Endothelial cell of umbilical vein (primary cell): Measurements from ENCODE around the gene KIF25. TPM values are rescaled to one million over a fixed set of nuclear protein-coding genes. Genes with fewer than 3 reads are reported as not detected.

Experiments
- BruUV-seq: library from RNA; stranded (reverse); fragments of 400-500 nt; replicated peaks from 2 replicates; lab custom pipeline; 2021; lab: Mats Ljungman, UMichigan
- CTCF ChIA-PET: fragments of 300-600, 350-600 bp; sonication (Branson Sonifier 250); formaldehyde crosslinking; loops from one replicate; lab custom pipeline; 2021; ENCODE audit warnings: antibody characterized with exemption, inconsistent platforms; lab: Charles Lee
- POLR2A ChIA-PET: fragments of 300-600, 350-600 bp; sonication (Branson Sonifier 250); formaldehyde crosslinking; loops from one replicate; lab custom pipeline; 2021; ENCODE audit warnings: antibody characterized with exemption, inconsistent platforms; lab: Charles Lee
- DNase-seq: peaks from one replicate; pipeline ENCODE4 v3.0.0-alpha.2; 2011; ENCODE audit warnings: low read depth, low spot score
- FAIRE-seq: peaks from 2 replicates; lab custom pipeline; 2011; peaks lifted over from hg19 to GRCh38; lab: Jason Lieb, UNC
- H2AFZ ChIP-seq: 2 replicates; pipeline ENCODE4 v1.6.0; 2012; ENCODE audit warnings: low read depth, low read length, control low read depth, inconsistent platforms
- H3K27ac ChIP-seq: 2 replicates; pipeline ENCODE4 v1.5.1; 2011; ENCODE audit warnings: low read depth, mild to moderate bottlenecking, control low read depth, low read length, moderate library complexity; ENCODE audit not compliant: insufficient read depth
- H3K27me3 ChIP-seq, 2 experiments: 2 replicates each; pipeline versions ENCODE4 v1.6.0 to v1.6.1; 2011; ENCODE audit warnings: low read length in 2 of 2, mixed read lengths in 1 of 2; ENCODE audit not compliant: control insufficient read depth in 2 of 2, insufficient read depth in 2 of 2
- H3K36me3 ChIP-seq, 2 experiments: 2 replicates in 1 of 2; 3 replicates in 1 of 2; pipeline ENCODE4 v1.5.1; 2011; ENCODE audit warnings: low read length in 2 of 2, mild to moderate bottlenecking in 1 of 2, moderate library complexity in 1 of 2; ENCODE audit not compliant: control insufficient read depth in 2 of 2, insufficient read depth in 2 of 2; ENCODE audit errors: extremely low read depth in 1 of 2
- H3K4me1 ChIP-seq: 3 replicates; pipeline ENCODE4 v1.5.1; 2011; ENCODE audit warnings: mild to moderate bottlenecking, low read length; ENCODE audit not compliant: control insufficient read depth, insufficient read depth; ENCODE audit errors: extremely low read depth
- H3K4me2 ChIP-seq: 2 replicates; pipeline ENCODE4 v1.6.1; 2011; ENCODE audit warnings: low read length, control low read depth, mixed read lengths; ENCODE audit not compliant: insufficient read depth
- H3K4me3 ChIP-seq, 3 experiments: fragments of 200-600 bp in 1 of 3; sonication (generic), shearing (Covaris generic) in 1 of 3; replicated peaks in 1 of 3; 2 replicates each; pipeline ENCODE4 v1.5.1; 2011 to 2016; ENCODE audit warnings: control low read depth in 3 of 3, low read length in 3 of 3, mild to moderate bottlenecking in 2 of 3, inconsistent platforms in 1 of 3, low read depth in 1 of 3, moderate library complexity in 1 of 3; ENCODE audit not compliant: insufficient read depth in 1 of 3
- H3K79me2 ChIP-seq: 2 replicates; pipeline ENCODE4 v1.6.0; 2012; ENCODE audit warnings: low read length, inconsistent platforms; ENCODE audit not compliant: control insufficient read depth, insufficient read depth
- H3K9ac ChIP-seq: replicated peaks from 2 replicates; pipeline ENCODE3; 2011; ENCODE audit warnings: low read length, control low read depth; ENCODE audit not compliant: insufficient read depth; ENCODE audit errors: extremely low read depth
- H3K9me1 ChIP-seq: replicated peaks from 3 replicates; pipeline ENCODE4 v1.6.0; 2011; ENCODE audit warnings: mild to moderate bottlenecking, low read length; ENCODE audit not compliant: control insufficient read depth, insufficient read depth; ENCODE audit errors: extremely low read depth
- H3K9me3 ChIP-seq: replicated peaks from 2 replicates; pipeline ENCODE4 v1.5.1; 2012; ENCODE audit warnings: low read length, inconsistent platforms; ENCODE audit not compliant: control insufficient read depth, insufficient read depth
- H4K20me1 ChIP-seq: replicated peaks from 2 replicates; pipeline ENCODE3; 2011; ENCODE audit warnings: mild to moderate bottlenecking, low read length; ENCODE audit not compliant: control insufficient read depth, insufficient read depth; ENCODE audit errors: extremely low read depth
- EZH2 ChIP-seq: IDR thresholded peaks from 2 replicates; pipeline ENCODE4 v1.6.1; 2012; ENCODE audit warnings: borderline replicate concordance, low read depth, mild to moderate bottlenecking, moderate library complexity, low read length, inconsistent platforms; ENCODE audit not compliant: severe bottlenecking
- FOS ChIP-seq: IDR thresholded peaks from 2 replicates; pipeline ENCODE4 v1.6.1; 2011; ENCODE audit warnings: mild to moderate bottlenecking, low read length, moderate library complexity, borderline replicate concordance; ENCODE audit not compliant: insufficient read depth
- GATA2 ChIP-seq: IDR thresholded peaks from 2 replicates; pipeline ENCODE4 v1.7.0; 2011; ENCODE audit warnings: low read depth, mild to moderate bottlenecking, moderate library complexity, mixed read lengths, low read length; ENCODE audit not compliant: insufficient read length, insufficient read depth
- JUN ChIP-seq: IDR thresholded peaks from 2 replicates; pipeline ENCODE4 v1.6.1; 2011; ENCODE audit warnings: borderline replicate concordance, low read depth; ENCODE audit not compliant: insufficient read length, insufficient read depth
- MYC ChIP-seq: IDR thresholded peaks from one replicate; pipeline ENCODE4 v1.6.1; 2011; ENCODE audit warnings: mild to moderate bottlenecking, low read depth, low read length
- POLR2A ChIP-seq: IDR thresholded peaks from 2 replicates; pipeline ENCODE4 v1.6.1; 2012; ENCODE audit warnings: low read depth, mild to moderate bottlenecking, control low read depth, low read length
- POLR2AphosphoS5 ChIP-seq: IDR thresholded peaks from 2 replicates; pipeline ENCODE4 v1.6.1; 2012; ENCODE audit warnings: low read depth, mild to moderate bottlenecking, control low read depth, low read length, moderate library complexity; ENCODE audit not compliant: insufficient read depth
- dilution Hi-C: fragments of 300-500 bp; cut with MboI; formaldehyde crosslinking; loops from one replicate; pipeline ENCODE4 v1.15.0; 2019; ENCODE audit warnings: low sequenced_read_pairs; ENCODE audit not compliant: extremely low pct_ligation_motif_present
- intact Hi-C: fragments of 100-400 bp; cut with micrococcal nuclease; formaldehyde crosslinking; loops from one replicate; pipeline ENCODE4 v1.10.0; 2022
- polyA plus RNA-seq, 4 experiments: library from polyadenylated mRNA; depleted of rRNA in 3 of 4; stranded (reverse) in 3 of 4; unstranded in 1 of 4; fragments of >200 nt; gene quantifications; 2 replicates each; pipeline versions ENCODE4 v1.2.1 to v1.2.3, GENCODE V29; 2011 to 2012; ENCODE audit warnings: missing spikeins in 1 of 4
- total RNA-seq: library from RNA; stranded (reverse); gene quantifications from 2 replicates; pipeline ENCODE4 v1.2.3, GENCODE V29; 2021
- TF ChIP-seq, protein P1 (sequence below), 2 donors: IDR thresholded peaks; 1 replicate in 1 of 2; 2 replicates in 1 of 2; pipeline ENCODE4 v1.5.1; 2011; ENCODE audit warnings: low read length in 2 of 2, mild to moderate bottlenecking in 2 of 2, moderate library complexity in 2 of 2, control low read depth in 1 of 2, inconsistent platforms in 1 of 2, low read depth in 1 of 2; ENCODE audit not compliant: insufficient read depth in 1 of 2; ENCODE audit errors: extremely low read depth in 1 of 2
- TF ChIP-seq, protein P2 (sequence below): IDR thresholded peaks from 2 replicates; pipeline ENCODE4 v1.6.1; 2011; ENCODE audit not compliant: insufficient read depth, insufficient read length

The KIF25 gene
- total and polyA plus RNA-seq, 2 donors (not counting 3 experiments of a cell fraction or from before 2014, with no cell fraction given), result not detected

DNA sequence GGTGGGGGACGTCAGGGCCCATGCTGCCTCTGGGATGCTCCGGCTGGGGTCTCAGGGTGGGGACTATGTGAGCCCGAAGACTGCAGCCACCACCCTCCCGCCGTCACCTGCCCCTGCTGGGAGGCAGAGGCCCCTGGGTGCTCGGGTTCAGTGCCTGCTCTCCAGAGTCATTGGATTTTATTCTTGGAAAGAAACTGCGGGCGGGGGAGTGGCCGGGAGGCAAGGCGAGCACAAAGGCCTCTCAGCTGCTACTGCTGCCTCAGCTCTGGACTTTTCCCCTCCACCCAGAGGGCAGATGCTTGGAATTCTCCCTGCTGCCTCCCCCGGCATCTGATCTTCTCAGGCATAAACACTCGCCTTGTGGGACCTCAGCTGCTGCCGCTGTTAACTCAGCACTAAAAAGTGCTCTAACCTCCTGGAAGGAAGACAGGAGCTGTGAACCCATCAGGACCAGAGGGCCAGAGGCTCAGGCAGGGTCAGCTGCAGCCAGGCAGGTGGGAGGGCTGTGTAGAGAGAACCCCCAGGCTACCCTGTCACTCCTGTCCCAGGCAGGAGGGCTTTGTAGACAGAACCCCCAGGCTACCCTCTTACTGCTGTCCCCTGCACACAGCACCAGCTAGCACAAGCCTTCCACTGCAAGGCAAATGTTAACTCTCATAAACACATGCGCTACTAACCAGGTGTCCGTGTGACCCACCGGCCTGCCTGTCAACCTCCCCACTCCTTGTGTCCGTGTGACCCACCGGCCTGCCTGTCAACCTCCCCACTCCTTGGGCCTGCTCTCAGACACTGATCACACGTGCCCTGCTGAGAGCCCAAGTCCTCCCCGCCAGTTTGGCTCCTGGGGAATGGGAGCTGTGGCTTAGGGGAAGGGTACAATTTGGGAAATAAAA, 90.9 kb downstream of the KIF25 start:
- Histone ChIP-seq H3K4me2 (no peak overlapping the region), H3K4me3 (no peak overlapping the region), H2AFZ (no peak overlapping the region), H3K27ac (no peak overlapping the region), H3K36me3 (no peaks in the 10 kb centered on the region), H3K79me2 (no peaks in the 10 kb centered on the region), H3K4me1 (no peaks in the 10 kb centered on the region), H3K9me3 (no peaks in the 10 kb centered on the region), H3K27me3 (no peaks in the 10 kb centered on the region), H4K20me1 (no peaks in the 10 kb centered on the region), H3K9me1 (no peaks in the 10 kb centered on the region), H3K9ac (no peak overlapping the region)
- dilution Hi-C loops, result no loop called here
- BruUV-seq, result no TSS peak
- DNase-seq (no peak), FAIRE-seq (no peak)
- CTCF ChIA-PET, result no interaction called here
- TF ChIP-seq MYC, result no peak
- intact Hi-C loops, result no loop called here
- POLR2A ChIA-PET, result no interaction called here

- CTCF ChIA-PET, result no interaction called here
- dilution Hi-C loops (no loop called here), intact Hi-C loops (no loop called here)
- H3K9me1 ChIP-seq, result no peaks in the 10 kb centered on the region
- no peak overlapping the region for H3K9ac ChIP-seq
- DNase-seq (no peak), FAIRE-seq (no peak)
- no TSS peak for BruUV-seq
- no peaks in the 10 kb centered on the region for H3K27me3 ChIP-seq
- TF ChIP-seq POLR2A (no peak), JUN (no peak), GATA2 (no peak), POLR2AphosphoS5 (no peak), FOS (no peak), MYC (no peak), EZH2 (no peak)
- TF ChIP-seq, protein P1, sequence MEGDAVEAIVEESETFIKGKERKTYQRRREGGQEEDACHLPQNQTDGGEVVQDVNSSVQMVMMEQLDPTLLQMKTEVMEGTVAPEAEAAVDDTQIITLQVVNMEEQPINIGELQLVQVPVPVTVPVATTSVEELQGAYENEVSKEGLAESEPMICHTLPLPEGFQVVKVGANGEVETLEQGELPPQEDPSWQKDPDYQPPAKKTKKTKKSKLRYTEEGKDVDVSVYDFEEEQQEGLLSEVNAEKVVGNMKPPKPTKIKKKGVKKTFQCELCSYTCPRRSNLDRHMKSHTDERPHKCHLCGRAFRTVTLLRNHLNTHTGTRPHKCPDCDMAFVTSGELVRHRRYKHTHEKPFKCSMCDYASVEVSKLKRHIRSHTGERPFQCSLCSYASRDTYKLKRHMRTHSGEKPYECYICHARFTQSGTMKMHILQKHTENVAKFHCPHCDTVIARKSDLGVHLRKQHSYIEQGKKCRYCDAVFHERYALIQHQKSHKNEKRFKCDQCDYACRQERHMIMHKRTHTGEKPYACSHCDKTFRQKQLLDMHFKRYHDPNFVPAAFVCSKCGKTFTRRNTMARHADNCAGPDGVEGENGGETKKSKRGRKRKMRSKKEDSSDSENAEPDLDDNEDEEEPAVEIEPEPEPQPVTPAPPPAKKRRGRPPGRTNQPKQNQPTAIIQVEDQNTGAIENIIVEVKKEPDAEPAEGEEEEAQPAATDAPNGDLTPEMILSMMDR (IDR thresholded peaks at IDR 0.05; ENCODE audit: extremely low read depth in 1 of 2, insufficient read depth in 1 of 2, low read depth in 1 of 2, low read length in 2 of 2), result no peak
- TF ChIP-seq, protein P2, sequence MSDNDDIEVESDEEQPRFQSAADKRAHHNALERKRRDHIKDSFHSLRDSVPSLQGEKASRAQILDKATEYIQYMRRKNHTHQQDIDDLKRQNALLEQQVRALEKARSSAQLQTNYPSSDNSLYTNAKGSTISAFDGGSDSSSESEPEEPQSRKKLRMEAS, result no peak
- no peak overlapping the region for H3K4me2 ChIP-seq
- POLR2A ChIA-PET, result no interaction called here
- no peak overlapping the region for H3K4me3 ChIP-seq
- no peaks in the 10 kb centered on the region for H3K79me2 ChIP-seq
- no peak overlapping the region for H3K27ac ChIP-seq
- no peaks in the 10 kb centered on the region for H4K20me1 ChIP-seq
- H3K4me1 ChIP-seq, result no peaks in the 10 kb centered on the region
- H3K9me3 ChIP-seq, result no peaks in the 10 kb centered on the region
- H2AFZ ChIP-seq, result no peak overlapping the region
- H3K36me3 ChIP-seq, result no peaks in the 10 kb centered on the region
Observed at GRCh38 chr6:168089186-168090063, 92.0 kb downstream of the KIF25 start.
